Neural cell (in vitro differentiated cells): ENCODE measurements around the gene RAPGEF5.

Experiments
- CTCF ChIP-seq: fragments of 450-650 bp; IDR thresholded peaks from 2 replicates; pipeline ENCODE4 v1.5.1; 2014; ENCODE audit warnings: antibody characterized with exemption, mild to moderate bottlenecking, moderate library complexity; ENCODE audit not compliant: poor library complexity, severe bottlenecking
- EP300 ChIP-seq: fragments of 450-650 bp; conservative IDR thresholded peaks from 2 replicates; pipeline ENCODE4 v1.6.1; 2014; ENCODE audit warnings: antibody characterized with exemption, mild to moderate bottlenecking, moderate library complexity; ENCODE audit not compliant: poor library complexity, severe bottlenecking
- EZH2 ChIP-seq: fragments of 200-600, 300-800 bp; shearing (Covaris generic), sonication (generic); IDR thresholded peaks from 2 replicates; pipeline ENCODE4 v1.6.1; 2014; ENCODE audit warnings: antibody characterized with exemption, low read length, borderline replicate concordance, mild to moderate bottlenecking; ENCODE audit not compliant: insufficient read depth, poor library complexity, severe bottlenecking
- POLR2AphosphoS5 ChIP-seq: IDR thresholded peaks from 2 replicates; pipeline ENCODE4 v1.6.1; 2012
- REST ChIP-seq: IDR thresholded peaks from 2 replicates; pipeline ENCODE4 v1.6.1; 2012; ENCODE audit warnings: borderline replicate concordance
- SMC3 ChIP-seq: fragments of 450-650 bp; conservative IDR thresholded peaks from 2 replicates; pipeline ENCODE4 v1.6.1; 2014; ENCODE audit warnings: antibody characterized with exemption, mild to moderate bottlenecking, moderate library complexity; ENCODE audit not compliant: poor library complexity
- TAF1 ChIP-seq: IDR thresholded peaks from 2 replicates; pipeline ENCODE4 v1.6.1; 2012; ENCODE audit warnings: low read depth

- TF ChIP-seq TAF1 (no peak), EZH2 (no peak), REST (no peak), CTCF (no peak), EP300 (no peak), POLR2AphosphoS5 (no peak), SMC3 (no peak)
These were observed 167.7 kb downstream of the RAPGEF5 start for GRCh38 chr7:22189230-22189629.
